GM18858 (cell line): Measurements from ENCODE around the gene RIIAD1.

Experiments used
- ATAC-seq: cut with Tn5 transposase; IDR thresholded peaks from one replicate; pipeline ENCODE4 v1.9.1; 2021; ENCODE audit not compliant: unreplicated experiment

RIIAD1 gene

DNA sequence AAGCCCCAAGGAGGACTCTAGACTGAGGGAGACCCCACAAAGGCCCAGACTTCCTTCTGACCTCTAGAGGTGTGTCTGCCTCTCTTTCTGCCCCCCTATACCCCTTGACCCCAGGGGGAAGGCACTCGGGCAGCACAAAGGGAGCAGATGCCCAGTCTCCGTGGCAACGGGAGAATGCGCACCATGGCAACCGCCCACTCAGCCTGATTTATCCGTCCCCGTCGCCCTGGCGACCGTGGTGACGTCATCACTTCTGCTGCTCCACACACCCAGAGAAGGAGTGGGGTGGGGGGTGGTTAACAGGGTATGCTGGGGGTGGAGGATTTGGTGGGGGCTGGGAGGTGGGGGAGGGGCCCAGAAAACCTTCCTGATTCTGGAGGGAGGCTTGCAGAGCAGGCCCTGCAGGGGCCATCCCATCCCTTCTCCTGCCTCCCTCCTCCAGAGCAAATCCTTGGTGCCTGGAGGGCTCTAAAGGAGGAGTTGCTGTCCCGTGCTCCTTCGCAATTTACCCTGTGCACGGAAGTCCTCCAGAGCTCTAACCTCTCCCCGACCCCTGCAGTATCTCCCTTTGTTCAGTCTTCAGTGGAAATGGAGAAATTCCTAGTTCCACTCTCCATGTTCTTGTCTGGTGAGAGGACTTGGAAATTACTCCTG lies 11.0 kb upstream of the RIIAD1 start:
- ATAC-seq: no peak

DNA sequence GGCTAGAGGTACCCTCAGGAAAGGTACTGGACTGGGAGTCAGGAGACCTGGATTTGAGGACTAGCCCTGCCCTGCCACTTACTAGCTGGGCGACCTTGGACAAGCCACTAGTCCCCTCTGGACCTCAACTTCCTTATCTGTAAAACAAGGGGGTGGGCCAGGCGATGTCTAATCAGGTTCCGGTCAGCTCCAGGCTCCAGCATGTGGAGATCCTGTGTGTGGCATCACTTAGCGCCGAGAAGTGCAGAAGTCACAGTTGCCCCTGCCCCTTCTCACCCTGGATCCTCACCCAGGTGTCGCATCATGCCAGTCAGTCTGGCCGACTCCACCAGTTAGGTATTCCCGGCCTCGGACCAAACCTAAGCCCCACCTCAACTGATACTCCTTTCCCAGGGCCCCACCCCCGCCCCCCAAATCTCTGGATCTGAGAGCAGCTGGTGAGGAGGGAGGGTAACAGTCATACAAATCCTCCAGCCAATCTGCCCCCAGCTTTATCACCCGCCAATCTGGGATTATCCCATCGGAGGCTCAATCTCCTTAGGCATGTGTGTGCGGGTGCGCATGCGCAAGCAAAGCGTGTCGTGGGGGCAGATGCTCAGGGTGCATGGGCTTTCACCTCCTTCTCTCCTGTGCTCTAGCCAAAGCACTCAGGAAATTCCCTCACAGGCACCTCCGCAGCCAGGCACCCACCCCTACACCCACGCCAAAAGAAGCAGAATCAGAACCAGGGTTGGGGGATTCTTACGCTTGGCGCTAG lies 10.1 kb upstream of the RIIAD1 start:
- ATAC-seq: no peak

DNA sequence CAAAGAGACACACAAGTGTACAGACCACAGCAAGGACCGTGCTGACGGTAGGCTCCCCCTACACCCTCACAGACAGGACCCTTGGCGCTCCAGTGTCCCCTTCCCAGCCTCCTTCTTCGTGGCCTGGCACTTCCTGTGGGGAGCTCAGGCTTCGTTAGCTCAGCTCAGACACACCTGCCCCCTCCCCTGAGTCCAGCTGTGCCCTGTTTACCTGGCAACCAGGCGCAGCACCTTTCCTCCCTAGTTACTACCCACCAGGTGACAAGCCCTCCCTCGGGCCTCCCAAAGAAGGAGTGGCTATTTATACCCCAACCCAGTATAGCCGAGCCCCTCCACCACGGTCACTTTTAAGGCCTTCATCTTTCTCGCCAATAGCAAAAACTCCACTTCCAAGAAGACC lies 9.4 kb upstream of the RIIAD1 start:
- ATAC-seq: no peak

DNA sequence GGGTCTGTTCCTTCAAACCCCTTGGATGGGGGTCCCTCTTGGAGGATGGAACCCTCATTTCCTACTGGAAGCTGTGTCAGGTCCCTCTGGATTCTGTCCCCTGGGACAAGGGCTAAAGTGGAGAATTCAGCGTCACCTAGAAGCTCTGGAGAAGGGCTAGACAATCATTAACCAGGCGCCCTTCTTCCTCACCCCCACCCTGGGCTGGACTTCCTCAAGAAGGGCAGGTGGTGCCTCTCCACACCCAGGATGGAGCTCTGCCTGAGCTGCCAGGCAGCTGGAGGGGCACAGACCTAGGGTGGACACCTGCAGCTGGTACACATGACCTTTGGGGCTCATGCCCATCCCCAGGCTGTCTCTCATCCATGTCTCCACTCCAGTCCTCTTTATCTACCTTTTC lies 8.3 kb upstream of the RIIAD1 start:
- ATAC-seq: no peak

DNA sequence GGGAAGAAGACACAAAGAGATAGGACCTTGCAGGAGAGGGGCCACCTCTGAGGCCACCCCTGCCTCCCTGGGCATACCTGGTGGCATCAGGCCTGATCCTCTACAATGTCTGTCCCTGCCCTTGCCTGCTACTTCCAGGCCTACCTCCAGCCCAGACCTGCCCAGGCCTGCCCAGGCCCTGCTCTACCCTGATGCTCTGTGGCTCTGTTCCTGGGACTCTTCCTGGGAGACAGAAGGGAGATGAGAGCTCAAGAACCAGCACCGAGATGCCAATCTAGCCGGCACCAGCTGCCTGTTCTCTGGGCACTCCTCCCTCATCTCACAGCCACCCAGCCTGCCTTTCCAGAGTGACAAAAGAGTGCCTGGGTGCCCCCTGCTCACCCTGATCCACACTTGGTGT lies 7.4 kb upstream of the RIIAD1 start:
- ATAC-seq: no peak

DNA sequence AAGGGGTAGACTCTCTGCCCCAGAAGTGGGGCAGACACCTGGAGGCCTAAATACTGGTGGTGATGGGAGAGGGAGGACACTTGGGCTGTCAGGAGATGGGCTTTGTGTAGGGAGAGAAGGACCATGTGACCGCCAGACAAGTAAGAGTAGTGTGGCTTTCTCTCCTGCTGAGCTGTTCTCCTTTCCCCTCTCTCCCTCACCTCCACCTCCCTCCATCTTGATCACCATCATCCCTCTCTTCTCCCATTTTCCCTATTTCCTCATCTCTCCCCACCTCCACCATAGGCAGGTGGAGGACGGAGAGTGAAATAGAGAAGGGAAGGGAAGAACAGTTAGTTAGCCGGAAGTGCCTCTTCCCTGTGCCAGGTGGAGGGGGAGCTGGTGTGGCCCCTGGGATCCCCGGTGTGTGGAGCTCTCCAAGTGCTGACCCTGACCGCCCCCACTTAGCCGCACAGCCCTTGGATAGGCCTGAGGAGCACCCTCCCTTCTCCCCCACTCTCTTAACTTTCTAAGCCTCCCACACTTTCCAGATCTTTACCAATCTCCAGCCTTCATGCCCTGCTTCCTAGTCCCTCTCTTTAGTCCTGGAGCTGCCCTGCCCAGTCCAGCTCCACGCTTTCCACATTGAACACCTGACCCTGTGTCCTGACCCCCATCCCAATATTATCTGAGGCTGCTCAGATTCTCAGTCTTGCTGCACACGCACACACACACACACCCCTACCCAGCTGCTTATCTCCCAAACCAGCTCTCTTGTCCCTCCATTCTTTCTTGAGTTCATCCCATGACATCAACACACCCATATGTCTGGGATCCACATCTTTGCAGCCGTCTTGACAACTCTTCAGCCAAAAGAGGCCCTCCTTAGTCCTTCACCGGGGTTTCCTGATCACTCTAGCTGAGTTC lies 6.2 kb upstream of the RIIAD1 start:
- ATAC-seq: no peak

DNA sequence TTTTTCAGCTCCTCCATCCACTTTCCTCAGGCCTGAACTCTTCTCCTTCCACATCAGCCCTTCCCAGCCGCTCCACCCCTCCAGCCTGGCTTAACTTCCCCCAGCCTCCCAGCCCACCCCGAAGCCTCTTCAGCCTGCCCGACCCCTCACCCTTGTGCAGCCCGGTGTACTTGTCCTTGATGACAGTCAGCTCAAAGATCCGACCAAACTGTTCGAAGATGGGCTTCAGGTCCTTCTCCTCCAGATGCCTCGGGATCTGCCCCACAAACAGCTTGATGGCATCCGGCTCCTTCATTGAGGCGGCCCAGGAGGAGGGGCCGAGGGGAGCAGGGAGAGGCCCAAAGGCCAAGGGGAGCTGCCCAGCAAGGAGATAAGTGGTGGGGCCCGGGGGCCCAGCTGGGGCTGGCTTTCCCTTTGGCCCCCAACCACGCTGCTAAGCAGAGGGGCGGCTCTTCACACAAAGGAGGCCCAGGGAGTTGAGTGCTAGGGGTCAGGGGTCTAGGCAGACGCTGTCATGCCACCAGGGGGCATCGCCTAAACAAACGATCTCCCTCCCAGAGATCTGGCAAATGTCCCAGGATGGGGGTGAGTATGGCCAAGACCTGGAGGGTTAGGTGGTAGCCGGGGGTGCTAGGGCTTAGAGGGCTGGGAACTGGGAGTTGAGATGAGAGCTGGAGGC lies 5.5 kb upstream of the RIIAD1 start:
- ATAC-seq: no peak

DNA sequence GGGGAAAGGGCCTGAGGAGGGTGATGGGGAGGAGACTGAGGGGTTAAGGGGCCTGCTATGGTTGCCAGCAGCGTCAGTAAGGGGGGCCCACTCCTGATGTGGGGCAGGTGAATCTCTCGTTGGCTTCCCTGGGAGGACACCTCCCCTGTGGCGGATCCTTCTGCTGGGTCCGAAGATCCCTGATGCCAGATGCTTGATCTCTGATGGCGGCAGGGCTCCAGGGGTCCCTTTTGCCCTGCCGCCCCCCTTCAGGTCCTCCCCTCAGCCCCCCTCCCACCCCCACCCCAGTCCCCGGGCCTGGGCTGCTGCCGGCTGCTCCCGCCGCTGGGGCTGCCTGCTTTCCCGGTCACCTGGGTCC lies 4.9 kb upstream of the RIIAD1 start:
- ATAC-seq: no peak

DNA sequence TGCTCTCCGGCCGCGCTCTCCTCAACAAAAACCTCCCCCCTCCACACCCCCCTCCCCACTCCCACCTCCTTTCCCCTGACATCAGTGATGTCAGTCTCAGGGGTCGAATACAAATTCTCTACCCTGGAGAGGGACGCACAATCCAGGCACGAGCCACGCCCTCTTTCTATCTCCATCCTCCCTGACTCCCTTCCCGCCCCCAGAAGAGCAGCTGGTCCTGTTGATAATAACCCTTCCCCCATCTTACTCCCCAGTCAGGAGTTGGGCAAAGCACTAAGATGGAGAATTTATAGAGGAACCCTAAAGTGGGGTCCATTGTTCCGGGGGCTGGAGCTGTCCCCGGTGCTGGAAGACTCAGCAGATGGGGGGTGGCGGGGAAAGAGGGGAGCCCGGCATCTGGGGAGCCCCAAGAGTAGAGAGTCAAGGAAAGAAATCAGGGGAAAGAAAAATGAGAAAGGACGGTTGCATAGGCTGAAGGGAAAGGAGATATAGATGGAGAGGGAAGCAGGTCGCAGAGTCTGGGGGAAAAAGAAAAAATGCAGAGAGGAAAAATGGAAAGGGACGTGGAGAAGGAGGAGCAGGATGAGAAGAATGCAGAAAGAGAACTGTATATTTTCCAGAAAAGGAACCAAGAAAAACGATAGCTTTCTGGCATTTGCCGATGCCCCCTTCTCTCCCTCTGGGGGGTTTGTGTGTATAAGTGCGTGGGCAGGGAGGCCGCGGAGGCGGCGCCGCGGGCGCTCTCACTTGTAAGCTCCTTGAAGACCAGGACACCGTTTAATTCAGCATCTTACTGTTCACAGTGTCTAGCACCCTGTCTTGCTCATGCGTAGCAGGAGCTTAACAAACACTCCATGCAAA lies 4.3 kb upstream of the RIIAD1 start, which contains the start of gene CELF3:
Gene CELF3, minus strand, starts transcription at position 33 of the 861 bp plus-strand sequence. CDS start 783 bp downstream, outside the sequence.
- no peak for ATAC-seq

DNA sequence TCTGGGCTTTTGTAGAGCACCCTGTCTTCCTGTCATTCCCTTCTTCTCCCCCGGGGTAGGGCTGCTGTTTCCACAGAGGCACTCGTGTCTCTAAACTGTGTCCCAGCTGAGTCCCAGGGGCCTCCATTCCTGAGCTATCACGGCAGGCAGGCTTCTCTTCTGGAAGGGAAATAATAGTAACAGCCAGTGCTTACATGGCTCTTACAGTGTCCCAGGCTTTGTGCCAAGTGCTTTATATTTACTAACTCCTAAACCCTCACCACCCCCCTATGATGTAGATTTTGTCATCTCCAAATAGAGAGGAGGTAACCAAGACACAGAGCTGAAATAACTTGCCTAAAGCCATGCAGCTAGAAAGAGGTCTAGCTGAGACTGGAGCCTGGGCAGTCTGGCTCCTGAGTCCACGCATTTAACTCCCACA lies 3.3 kb upstream of the RIIAD1 start:
- no peak for ATAC-seq

DNA sequence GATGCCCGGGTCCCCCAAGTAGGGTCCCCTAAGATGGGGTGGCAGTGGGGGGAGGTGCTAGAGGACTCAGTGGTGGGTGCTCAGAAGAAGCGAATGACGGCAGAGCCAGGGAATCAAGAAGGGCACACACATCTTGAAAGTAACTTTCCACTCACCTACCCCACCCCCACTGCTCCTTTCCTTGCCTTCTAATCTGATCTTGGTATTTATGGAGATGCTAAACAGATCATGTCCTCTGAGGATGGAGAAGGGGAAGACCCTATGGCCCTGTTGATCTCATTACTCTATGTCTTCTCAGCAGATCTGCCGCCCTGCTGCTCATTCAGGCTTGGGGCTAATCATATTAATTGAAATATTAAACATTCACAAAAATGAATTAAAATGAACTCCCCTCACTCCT lies 2.7 kb upstream of the RIIAD1 start:
- ATAC-seq: no peak

DNA sequence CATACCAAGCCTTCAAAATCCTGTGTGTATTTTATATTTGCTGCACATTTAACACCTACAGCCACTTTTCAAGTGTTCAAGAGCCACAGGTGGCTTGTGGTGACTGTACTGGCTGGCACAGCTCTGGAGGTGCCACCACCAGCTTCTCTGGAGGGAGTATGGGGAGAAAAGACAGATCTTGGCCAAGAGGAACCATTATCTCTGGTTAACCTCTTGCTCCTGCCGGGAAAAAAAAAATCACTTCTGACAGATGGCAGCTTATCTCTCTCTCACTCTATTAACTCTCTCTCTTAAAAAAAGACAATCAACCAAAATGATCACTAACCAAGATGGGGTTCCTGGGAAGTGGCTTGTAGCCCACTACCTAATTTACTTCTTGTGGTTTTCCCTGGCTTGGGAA lies 1.2 kb upstream of the RIIAD1 start:
- ATAC-seq: no peak

DNA sequence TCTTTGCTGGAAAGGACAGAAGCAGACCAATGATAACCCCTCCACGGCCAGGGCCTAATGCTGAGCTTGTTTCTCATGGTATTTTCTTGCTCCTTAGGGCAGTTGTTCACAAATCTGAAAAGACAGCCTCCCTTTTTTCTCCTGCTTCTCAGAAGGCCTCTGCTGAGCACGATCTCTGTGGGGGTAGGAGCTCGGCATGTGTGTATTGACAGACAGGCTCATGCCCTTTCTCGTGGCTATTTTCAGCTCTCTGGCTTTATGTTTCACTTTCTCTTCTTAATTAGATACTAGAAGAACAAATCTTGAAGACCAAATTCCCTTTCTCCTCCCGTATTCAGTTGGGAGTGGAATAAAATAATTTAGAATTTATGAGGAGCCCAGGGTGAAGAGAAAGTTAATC lies 768 bp upstream of the RIIAD1 start:
- ATAC-seq: no peak

DNA sequence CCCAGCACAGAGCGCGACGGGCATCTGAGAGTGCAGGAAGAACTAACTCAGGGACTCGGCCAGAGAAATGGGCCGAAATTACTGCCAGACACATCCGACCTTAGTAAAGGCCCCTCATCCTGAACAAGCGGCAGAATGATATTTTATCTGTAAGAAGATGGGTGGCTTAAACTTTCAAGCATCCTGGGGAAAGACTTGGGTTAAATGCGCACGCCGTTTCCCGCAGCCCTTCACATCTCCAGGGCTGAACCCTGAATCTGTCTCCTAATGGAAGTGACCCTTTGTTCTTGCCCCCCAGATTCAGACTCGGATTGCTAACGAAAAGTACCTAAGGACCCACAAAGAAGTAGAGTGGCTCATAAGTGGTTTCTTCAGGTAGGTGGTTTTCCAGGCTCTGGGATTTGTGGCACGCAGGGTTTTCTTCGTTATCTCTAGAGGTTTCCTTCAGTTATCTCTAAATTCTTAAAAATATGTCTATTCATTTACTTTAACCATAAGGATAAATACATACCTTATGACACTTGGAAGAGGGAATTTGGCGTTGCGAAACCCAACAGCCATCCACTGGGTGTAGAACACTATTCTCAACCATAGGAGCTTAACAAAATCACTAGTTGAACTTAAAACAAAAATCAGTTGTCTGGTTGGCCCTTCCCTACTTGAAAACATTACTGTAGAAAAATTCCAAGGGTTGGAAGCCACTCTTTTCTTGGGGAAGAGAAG lies 627 bp downstream of the RIIAD1 start:
- ATAC-seq: no peak

DNA sequence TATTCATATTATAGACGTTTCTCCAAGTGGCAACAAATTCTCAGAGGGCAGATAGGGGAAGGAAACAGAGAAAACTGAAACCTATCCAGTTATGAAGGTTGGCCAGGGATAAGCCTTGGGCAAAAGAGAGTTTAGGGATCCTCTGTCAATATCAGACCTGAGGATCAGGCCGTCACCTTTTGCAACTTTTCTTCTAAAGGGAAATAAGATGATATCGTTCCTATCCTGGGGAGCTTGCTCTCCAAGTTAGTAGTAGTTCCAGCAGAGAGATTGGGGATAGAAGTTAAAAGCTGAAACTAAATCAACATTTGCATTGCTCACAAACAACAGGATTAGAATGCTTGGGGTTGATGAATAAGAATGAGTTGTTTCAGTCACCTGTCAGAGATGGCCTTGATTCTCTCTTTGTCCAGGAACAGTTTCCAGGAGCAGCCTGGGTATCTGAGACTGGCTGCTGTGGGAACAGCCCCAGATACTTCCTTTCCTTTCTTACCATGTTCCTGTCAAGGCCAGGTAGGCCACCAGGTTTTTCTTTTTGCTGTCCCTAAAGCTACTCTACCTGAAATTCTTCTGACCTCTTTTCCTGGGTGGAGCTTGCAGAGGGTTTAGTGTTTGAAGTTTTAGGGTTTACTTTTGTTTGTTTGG lies 2.5 kb downstream of the RIIAD1 start:
- no peak for ATAC-seq

DNA sequence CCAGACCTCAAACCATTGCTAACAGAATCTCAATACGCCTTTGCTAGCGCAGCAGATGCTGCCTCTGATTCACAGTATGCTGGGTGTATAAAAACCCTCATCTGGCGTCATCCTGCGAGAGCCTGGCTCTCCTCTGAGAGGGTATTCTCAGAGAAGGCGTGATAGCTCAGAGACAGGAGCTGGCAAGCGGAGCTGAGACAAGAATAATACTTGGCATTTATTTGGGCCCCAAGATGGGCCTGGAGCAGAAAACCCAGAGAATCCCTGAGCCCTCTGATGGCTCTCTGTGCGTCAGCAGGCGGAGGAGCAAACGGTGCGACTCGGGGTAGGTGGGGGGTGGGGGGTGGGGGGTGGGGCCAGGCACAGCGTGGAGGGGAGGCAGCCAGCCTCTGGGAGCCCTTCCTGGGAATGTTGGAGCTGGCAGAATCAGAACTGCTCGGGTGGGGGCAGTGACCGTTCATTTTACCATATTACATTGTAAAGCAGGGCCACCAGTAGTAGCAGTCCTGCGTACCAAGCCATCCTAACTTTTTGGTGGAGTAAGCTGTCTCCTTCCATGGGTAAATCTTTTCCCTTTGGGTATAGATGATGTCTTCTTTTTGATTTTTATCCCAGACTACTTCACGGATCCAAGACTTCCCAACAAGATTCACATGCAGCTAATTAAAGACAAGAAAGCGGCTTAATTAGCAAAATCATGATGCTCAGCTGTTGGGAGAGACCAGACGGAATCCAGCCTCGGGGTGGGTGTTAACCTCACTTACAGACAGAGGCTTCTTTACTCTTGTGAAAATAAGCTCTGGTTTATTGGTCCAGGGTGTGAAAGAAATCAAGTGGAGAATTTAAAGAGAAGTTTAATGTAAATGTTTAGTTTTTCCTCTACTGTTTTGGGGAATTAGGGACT lies 7.1 kb downstream of the RIIAD1 start:
- no peak for ATAC-seq

DNA sequence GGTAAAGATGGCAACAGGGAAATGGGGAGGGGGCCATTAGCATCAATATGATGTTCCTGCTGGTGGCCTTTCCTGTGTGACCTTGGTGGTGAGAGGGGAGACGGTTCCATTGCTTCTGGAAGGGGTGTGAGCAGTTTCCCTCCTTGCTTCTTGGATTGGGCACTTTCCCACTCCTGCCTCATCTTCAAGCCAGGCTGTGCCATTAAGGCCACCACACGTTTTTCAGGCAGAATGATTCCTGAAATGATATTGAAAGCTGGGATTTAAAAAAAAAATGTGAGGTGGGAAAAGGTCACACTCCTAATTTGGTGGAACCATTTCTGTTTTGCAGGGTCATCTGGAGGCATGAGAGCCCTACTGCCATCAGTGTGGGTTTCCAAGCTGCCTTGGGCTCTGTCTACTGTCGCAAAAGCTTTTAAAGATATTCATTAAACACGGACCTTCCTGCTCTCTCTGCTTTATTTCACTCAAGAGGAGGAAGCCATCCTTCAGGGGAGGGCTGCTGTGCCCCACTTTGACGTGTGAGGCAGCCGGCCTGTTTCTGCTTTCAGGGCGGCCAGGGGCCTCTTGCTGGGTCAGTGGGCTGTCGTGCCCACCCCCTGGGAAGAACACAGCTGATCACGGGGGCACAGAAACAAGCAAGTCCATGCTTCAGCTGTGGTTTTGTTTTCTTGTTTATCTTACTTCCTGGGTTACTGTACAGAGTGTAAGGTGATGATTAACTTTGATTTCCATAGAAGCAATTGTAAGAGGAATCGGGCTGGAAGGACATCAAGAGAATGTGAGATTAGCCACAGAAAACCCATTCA lies 8.0 kb downstream of the RIIAD1 start:
- ATAC-seq: no peak
